PFSK-1 (cell line): ENCODE results near the gene ANKS3.

Experiments
- TAF1 ChIP-seq: IDR thresholded peaks from 2 replicates; pipeline ENCODE4 v1.6.1; 2012; ENCODE audit warnings: low read length, control low read depth, borderline replicate concordance; ENCODE audit not compliant: insufficient read depth
- TF ChIP-seq, protein P1 (sequence below), 2 experiments: IDR thresholded peaks; 2 replicates each; pipeline versions ENCODE4 v1.6.1 to v1.8.0; 2011 to 2012; ENCODE audit warnings: low read depth in 2 of 2, low read length in 2 of 2, control low read depth in 1 of 2, inconsistent platforms in 1 of 2, mild to moderate bottlenecking in 1 of 2, moderate library complexity in 1 of 2; ENCODE audit not compliant: insufficient read depth in 1 of 2

DNA sequence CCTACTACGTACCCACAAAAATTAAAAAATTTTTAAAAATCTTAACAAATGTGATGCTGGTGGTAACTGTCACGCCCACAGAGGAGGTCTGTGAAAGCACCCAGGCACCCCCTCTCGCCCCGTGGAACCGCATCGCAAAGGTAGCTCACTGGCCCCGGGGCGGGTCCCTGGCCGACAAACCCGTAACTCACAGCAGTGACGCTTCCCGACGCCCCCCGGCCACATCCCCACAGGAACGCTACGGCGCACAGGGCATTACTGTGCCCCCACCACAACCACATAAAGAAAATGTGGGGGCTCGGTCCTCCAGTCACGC is 366 bp downstream of the ANKS3 start:
- TF ChIP-seq, protein P1, sequence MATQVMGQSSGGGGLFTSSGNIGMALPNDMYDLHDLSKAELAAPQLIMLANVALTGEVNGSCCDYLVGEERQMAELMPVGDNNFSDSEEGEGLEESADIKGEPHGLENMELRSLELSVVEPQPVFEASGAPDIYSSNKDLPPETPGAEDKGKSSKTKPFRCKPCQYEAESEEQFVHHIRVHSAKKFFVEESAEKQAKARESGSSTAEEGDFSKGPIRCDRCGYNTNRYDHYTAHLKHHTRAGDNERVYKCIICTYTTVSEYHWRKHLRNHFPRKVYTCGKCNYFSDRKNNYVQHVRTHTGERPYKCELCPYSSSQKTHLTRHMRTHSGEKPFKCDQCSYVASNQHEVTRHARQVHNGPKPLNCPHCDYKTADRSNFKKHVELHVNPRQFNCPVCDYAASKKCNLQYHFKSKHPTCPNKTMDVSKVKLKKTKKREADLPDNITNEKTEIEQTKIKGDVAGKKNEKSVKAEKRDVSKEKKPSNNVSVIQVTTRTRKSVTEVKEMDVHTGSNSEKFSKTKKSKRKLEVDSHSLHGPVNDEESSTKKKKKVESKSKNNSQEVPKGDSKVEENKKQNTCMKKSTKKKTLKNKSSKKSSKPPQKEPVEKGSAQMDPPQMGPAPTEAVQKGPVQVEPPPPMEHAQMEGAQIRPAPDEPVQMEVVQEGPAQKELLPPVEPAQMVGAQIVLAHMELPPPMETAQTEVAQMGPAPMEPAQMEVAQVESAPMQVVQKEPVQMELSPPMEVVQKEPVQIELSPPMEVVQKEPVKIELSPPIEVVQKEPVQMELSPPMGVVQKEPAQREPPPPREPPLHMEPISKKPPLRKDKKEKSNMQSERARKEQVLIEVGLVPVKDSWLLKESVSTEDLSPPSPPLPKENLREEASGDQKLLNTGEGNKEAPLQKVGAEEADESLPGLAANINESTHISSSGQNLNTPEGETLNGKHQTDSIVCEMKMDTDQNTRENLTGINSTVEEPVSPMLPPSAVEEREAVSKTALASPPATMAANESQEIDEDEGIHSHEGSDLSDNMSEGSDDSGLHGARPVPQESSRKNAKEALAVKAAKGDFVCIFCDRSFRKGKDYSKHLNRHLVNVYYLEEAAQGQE (IDR thresholded peaks at IDR 0.05; ENCODE audit: insufficient read depth in 1 of 2, low read depth in 2 of 2, low read length in 2 of 2) = no peak
- TF ChIP-seq TAF1 = no peak
